Liver (tissue), 3 donors: ENCODE measurements around the gene TNFAIP1.

Source experiments
- ATF3 ChIP-seq: IDR thresholded peaks from 2 replicates; pipeline ENCODE4 v1.6.1; 2016; ENCODE audit warnings: antibody characterized with exemption
- CTCF ChIP-seq: fragments of 150-350 bp; IDR thresholded peaks from 2 replicates; pipeline ENCODE4 v1.5.1; 2017; ENCODE audit warnings: improper control_type of control experiment, low read depth, low read length; ENCODE audit not compliant: missing input control
- EGR1 ChIP-seq, 2 donors: IDR thresholded peaks; 2 replicates each; pipeline ENCODE4 v1.6.1; 2016 to 2018; ENCODE audit warnings: antibody characterized with exemption in 2 of 2, low read depth in 2 of 2
- FOXA1 ChIP-seq: IDR thresholded peaks from 2 replicates; pipeline ENCODE4 v1.6.1; 2016; ENCODE audit warnings: antibody characterized with exemption
- GABPA ChIP-seq, 2 donors: IDR thresholded peaks in 1 of 2; conservative IDR thresholded peaks in 1 of 2; 2 replicates each; pipeline ENCODE4 v1.6.1; 2016; ENCODE audit warnings: antibody characterized with exemption in 2 of 2, mild to moderate bottlenecking in 1 of 2, moderate library complexity in 1 of 2
- HNF4G ChIP-seq: IDR thresholded peaks from 2 replicates; pipeline ENCODE4 v1.6.1; 2016; ENCODE audit warnings: antibody characterized with exemption
- JUND ChIP-seq, 2 donors: IDR thresholded peaks; 2 replicates each; pipeline ENCODE4 v1.6.1; 2016; ENCODE audit warnings: antibody characterized with exemption in 2 of 2
- MAX ChIP-seq: IDR thresholded peaks from 2 replicates; pipeline ENCODE4 v1.6.1; 2016; ENCODE audit warnings: antibody characterized with exemption
- RAD21 ChIP-seq, 2 donors: IDR thresholded peaks; 2 replicates each; pipeline ENCODE4 v1.6.1; 2016; ENCODE audit warnings: antibody characterized with exemption in 2 of 2, mild to moderate bottlenecking in 2 of 2
- REST ChIP-seq: IDR thresholded peaks from 2 replicates; pipeline ENCODE4 v1.6.1; 2016; ENCODE audit warnings: antibody characterized with exemption, mild to moderate bottlenecking
- RXRA ChIP-seq, 2 donors: IDR thresholded peaks; 2 replicates each; pipeline ENCODE4 v1.6.1; 2017 to 2018; ENCODE audit warnings: antibody characterized with exemption in 2 of 2, mild to moderate bottlenecking in 1 of 2
- SP1 ChIP-seq: IDR thresholded peaks from 2 replicates; pipeline ENCODE4 v1.6.1; 2018; ENCODE audit warnings: antibody characterized with exemption, mild to moderate bottlenecking
- TAF1 ChIP-seq: conservative IDR thresholded peaks from 2 replicates; pipeline ENCODE4 v1.6.1; 2016; ENCODE audit warnings: antibody characterized with exemption, mild to moderate bottlenecking
- YY1 ChIP-seq: IDR thresholded peaks from 2 replicates; pipeline ENCODE4 v1.6.1; 2016; ENCODE audit warnings: antibody characterized with exemption, mild to moderate bottlenecking
- donor health status: healthy.
- donor health status: healthy.

- TF ChIP-seq CTCF (no peak), EGR1 (IDR thresholded peaks at IDR 0.05; ENCODE audit: low read depth in 2 of 2) (no peak), ATF3 (no peak), TAF1 (no peak), JUND (IDR thresholded peaks at IDR 0.05) (no peak), GABPA (IDR thresholded peaks at IDR 0.05 in 1 of 2, conservative IDR thresholded peaks at IDR 0.05 in 1 of 2) (no peak), SP1 (no peak), REST (no peak), MAX (no peak), RXRA (IDR thresholded peaks at IDR 0.05) (no peak), RAD21 (IDR thresholded peaks at IDR 0.05) (no peak), HNF4G (no peak), YY1 (no peak), FOXA1 (no peak)
Measured at GRCh38 chr17:28328325-28328724, 7.2 kb upstream of the TNFAIP1 start.
